Mesenchymal stem cell (in vitro differentiated cells and primary cell): Measurements from ENCODE around the gene PDCD1LG2.

Experiments
- DNase-seq: peaks from one replicate; pipeline ENCODE4 v3.0.0-alpha.2; 2013
- H2AFZ ChIP-seq: one replicate; pipeline ENCODE4 v1.6.1; 2013; ENCODE audit warnings: low read depth, mild to moderate bottlenecking, control low read depth, inconsistent platforms, low read length, moderate library complexity
- H2AK5ac ChIP-seq: 2 replicates; pipeline ENCODE4 v1.6.1; 2013; ENCODE audit warnings: low read length, moderate library complexity, mild to moderate bottlenecking, inconsistent platforms; ENCODE audit not compliant: severe bottlenecking
- H2BK120ac ChIP-seq: one replicate; pipeline ENCODE4 v1.6.1; 2013; ENCODE audit warnings: low read depth, mild to moderate bottlenecking, inconsistent platforms, low read length, moderate library complexity
- H2BK12ac ChIP-seq, 2 experiments: one replicate each; pipeline ENCODE4 v1.6.1; 2013; ENCODE audit warnings: inconsistent platforms in 2 of 2, low read length in 2 of 2, mild to moderate bottlenecking in 2 of 2, moderate library complexity in 2 of 2, control low read depth in 1 of 2
- H2BK15ac ChIP-seq: one replicate; pipeline ENCODE4 v1.6.1; 2013; ENCODE audit warnings: mild to moderate bottlenecking, low read depth, inconsistent platforms; ENCODE audit not compliant: poor library complexity, severe bottlenecking
- H2BK5ac ChIP-seq: 2 replicates; pipeline ENCODE4 v1.6.1; 2013; ENCODE audit warnings: low read depth, mild to moderate bottlenecking, low read length, control low read depth, inconsistent platforms; ENCODE audit not compliant: poor library complexity, severe bottlenecking
- H3K14ac ChIP-seq, 2 experiments: one replicate each; pipeline ENCODE4 v1.6.1; 2013; ENCODE audit warnings: inconsistent platforms in 2 of 2, low read length in 2 of 2, control low read depth in 1 of 2, mild to moderate bottlenecking in 1 of 2, moderate library complexity in 1 of 2
- H3K18ac ChIP-seq, 2 experiments: one replicate each; pipeline ENCODE4 v1.6.1; 2013; ENCODE audit warnings: inconsistent platforms in 2 of 2, low read length in 2 of 2, control low read depth in 1 of 2, low read depth in 1 of 2, mild to moderate bottlenecking in 1 of 2
- H3K23ac ChIP-seq, 2 experiments: one replicate each; pipeline ENCODE4 v1.6.1; 2013; ENCODE audit warnings: inconsistent platforms in 2 of 2, low read length in 2 of 2, mild to moderate bottlenecking in 2 of 2, moderate library complexity in 2 of 2, control low read depth in 1 of 2
- H3K27ac ChIP-seq: 2 replicates; pipeline ENCODE4 v1.5.1; 2013; ENCODE audit warnings: mild to moderate bottlenecking, moderate library complexity, low read length, control low read depth, inconsistent platforms; ENCODE audit not compliant: poor library complexity, severe bottlenecking
- H3K27me3 ChIP-seq, 2 experiments: 2 replicates each; pipeline versions ENCODE4 v1.6.1 to v1.7.0; 2013; ENCODE audit warnings: low read length in 2 of 2, mild to moderate bottlenecking in 2 of 2, moderate library complexity in 2 of 2, control low read depth in 1 of 2, inconsistent platforms in 1 of 2; ENCODE audit not compliant: control insufficient read depth in 1 of 2, insufficient read depth in 1 of 2
- H3K36me3 ChIP-seq, 2 experiments: 2 replicates each; pipeline versions ENCODE4 v1.6.1 to v1.7.0; 2013; ENCODE audit warnings: low read length in 2 of 2, control low read depth in 1 of 2, inconsistent platforms in 1 of 2, low read depth in 1 of 2, mild to moderate bottlenecking in 1 of 2; ENCODE audit not compliant: insufficient read depth in 2 of 2, control insufficient read depth in 1 of 2
- H3K4ac ChIP-seq, 2 experiments: one replicate each; pipeline ENCODE4 v1.6.1; 2013; ENCODE audit warnings: inconsistent platforms in 2 of 2, low read length in 2 of 2, mild to moderate bottlenecking in 2 of 2, moderate library complexity in 2 of 2, control low read depth in 1 of 2, low read depth in 1 of 2
- H3K4me1 ChIP-seq: 2 replicates; pipeline ENCODE4 v1.6.1; 2013; ENCODE audit warnings: low read depth, low read length, control low read depth; ENCODE audit not compliant: control insufficient read depth, insufficient read depth
- H3K4me2 ChIP-seq: 2 replicates; pipeline ENCODE4 v1.6.1; 2013; ENCODE audit warnings: low read length, mild to moderate bottlenecking, inconsistent platforms; ENCODE audit not compliant: poor library complexity, severe bottlenecking
- H3K4me3 ChIP-seq, 2 experiments: 2 replicates each; pipeline versions ENCODE4 v1.5.1 to v1.7.0; 2013; ENCODE audit warnings: low read length in 2 of 2, mild to moderate bottlenecking in 2 of 2, control low read depth in 1 of 2, low read depth in 1 of 2; ENCODE audit not compliant: insufficient read depth in 1 of 2
- H3K79me1 ChIP-seq: replicated peaks from 2 replicates; pipeline ENCODE4 v1.6.1; 2013; ENCODE audit warnings: mild to moderate bottlenecking, control low read depth, low read length, inconsistent platforms; ENCODE audit not compliant: poor library complexity, severe bottlenecking
- H3K9ac ChIP-seq: 2 replicates; pipeline ENCODE4 v1.7.0; 2013; ENCODE audit warnings: mild to moderate bottlenecking, low read length, moderate library complexity
- H3K9me3 ChIP-seq: 2 replicates; pipeline ENCODE4 v1.7.0; 2013; ENCODE audit warnings: mild to moderate bottlenecking, low read length; ENCODE audit not compliant: control insufficient read depth
- H4K8ac ChIP-seq: one replicate; pipeline ENCODE4 v1.6.1; 2013; ENCODE audit warnings: inconsistent platforms, mild to moderate bottlenecking, low read length, moderate library complexity
- H4K91ac ChIP-seq: one replicate; pipeline ENCODE4 v1.6.1; 2013; ENCODE audit warnings: mild to moderate bottlenecking, low read length, inconsistent platforms
- WGBS: methylation state at CpG from one replicate; pipeline ENCODE4 v1.1.7; 2013; ENCODE audit warnings: mixed read lengths; 5-methylcytosine and 5-hydroxymethylcytosine counted together

The PDCD1LG2 gene

GRCh38 chr9:5587024-5587423 lies 76.7 kb downstream of the PDCD1LG2 start:
- Histone ChIP-seq H3K23ac (no peak overlapping the region), H3K4ac (peak overlapping the region in 1 of 2 experiments; percentile 54), H3K4me3 (no peak overlapping the region), H3K36me3 (no peaks in the 10 kb centered on the region), H3K4me1 (peaks cover 5% of the 10 kb centered on the region), H3K18ac (peak overlapping the region in 1 of 2 experiments; percentile 93), H2AK5ac (no peak overlapping the region), H4K91ac (peak overlapping the region; percentile 68), H2BK12ac (peak overlapping the region; percentile 58 to 94), H2BK15ac (no peak overlapping the region), H3K27me3 (no peaks in the 10 kb centered on the region), H3K4me2 (no peak overlapping the region), H3K79me1 (no peaks in the 10 kb centered on the region), H3K14ac (no peak overlapping the region), H2BK120ac (peak overlapping the region; percentile 49), H3K9ac (peak overlapping the region; percentile 27), H2BK5ac (no peak overlapping the region), H2AFZ (no peak overlapping the region), H4K8ac (peak overlapping the region; percentile 75), H3K9me3 (no peaks in the 10 kb centered on the region), H3K27ac (no peak overlapping the region)
- 4% methylated on average over 1 of the region's 1 CpG for WGBS
- DNase-seq: peak; percentile 91

- DNase-seq: no peak
- no peak overlapping the region for H3K4me3 ChIP-seq
- H2BK120ac ChIP-seq: no peak overlapping the region
- H3K27me3 ChIP-seq: no peaks in the 10 kb centered on the region
- WGBS: 96% methylated on average over 3 of the region's 3 CpGs
- H4K8ac ChIP-seq: no peak overlapping the region
- H3K23ac ChIP-seq: no peak overlapping the region
- peaks cover 0 to 3% of the 10 kb centered on the region in 2 experiments for H3K36me3 ChIP-seq
- H3K27ac ChIP-seq: no peak overlapping the region
- no peak overlapping the region for H3K4me2 ChIP-seq
- no peak overlapping the region for H4K91ac ChIP-seq
- H3K14ac ChIP-seq: no peak overlapping the region
- H2BK15ac ChIP-seq: no peak overlapping the region
- no peak overlapping the region for H2AK5ac ChIP-seq
- H3K18ac ChIP-seq: no peak overlapping the region
- no peak overlapping the region for H2BK5ac ChIP-seq
- no peaks in the 10 kb centered on the region for H3K4me1 ChIP-seq
- no peaks in the 10 kb centered on the region for H3K79me1 ChIP-seq
- H3K9ac ChIP-seq: no peak overlapping the region
- H2BK12ac ChIP-seq: no peak overlapping the region
- H2AFZ ChIP-seq: no peak overlapping the region
- no peaks in the 10 kb centered on the region for H3K9me3 ChIP-seq
- no peak overlapping the region for H3K4ac ChIP-seq
Observed at GRCh38 chr9:5592231-5592630, 81.9 kb downstream of the PDCD1LG2 start.

GRCh38 chr9:5592904-5593303 lies 82.6 kb downstream of the PDCD1LG2 start:
- no peak overlapping the region for H3K9ac ChIP-seq
- no peak overlapping the region for H4K8ac ChIP-seq
- no peaks in the 10 kb centered on the region for H3K9me3 ChIP-seq
- H3K4ac ChIP-seq: no peak overlapping the region
- no peak overlapping the region for H2BK12ac ChIP-seq
- peaks cover 0 to 3% of the 10 kb centered on the region in 2 experiments for H3K36me3 ChIP-seq
- no peak overlapping the region for H3K4me2 ChIP-seq
- no peak overlapping the region for H3K4me3 ChIP-seq
- H2AK5ac ChIP-seq: no peak overlapping the region
- H3K14ac ChIP-seq: no peak overlapping the region
- no peak overlapping the region for H3K27ac ChIP-seq
- no peak overlapping the region for H2BK120ac ChIP-seq
- H4K91ac ChIP-seq: no peak overlapping the region
- H2BK5ac ChIP-seq: no peak overlapping the region
- no peak overlapping the region for H2AFZ ChIP-seq
- 94% methylated on average over 3 of the region's 5 CpGs for WGBS
- H3K4me1 ChIP-seq: no peaks in the 10 kb centered on the region
- H3K79me1 ChIP-seq: no peaks in the 10 kb centered on the region
- no peak overlapping the region for H2BK15ac ChIP-seq
- DNase-seq: no peak
- H3K23ac ChIP-seq: no peak overlapping the region
- no peaks in the 10 kb centered on the region for H3K27me3 ChIP-seq
- no peak overlapping the region for H3K18ac ChIP-seq

DNA sequence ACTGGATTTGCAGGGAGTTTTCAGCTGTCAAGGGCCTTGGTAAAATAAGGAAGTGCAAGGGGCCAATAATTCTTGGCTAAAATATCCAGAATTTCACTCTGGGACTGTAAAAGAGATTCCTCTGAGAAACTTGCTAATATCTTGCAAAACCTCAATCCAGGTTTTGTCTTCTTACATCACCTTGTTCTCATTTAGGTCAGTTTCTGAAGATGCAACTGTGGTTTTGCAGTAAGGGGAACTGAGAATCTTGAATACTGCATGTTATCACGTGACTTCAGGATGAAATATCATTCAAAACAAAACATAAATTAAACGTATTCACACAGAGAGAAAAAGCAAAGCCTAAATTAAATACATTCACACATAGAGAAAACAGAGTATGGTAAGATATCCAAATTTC lies 83.6 kb downstream of the PDCD1LG2 start:
- Histone ChIP-seq H4K91ac (no peak overlapping the region), H2AK5ac (no peak overlapping the region), H3K4ac (no peak overlapping the region), H3K18ac (no peak overlapping the region), H4K8ac (no peak overlapping the region), H3K27me3 (no peaks in the 10 kb centered on the region), H3K79me1 (no peaks in the 10 kb centered on the region), H3K27ac (no peak overlapping the region), H2BK5ac (no peak overlapping the region), H3K23ac (no peak overlapping the region), H3K4me2 (no peak overlapping the region), H2AFZ (no peak overlapping the region), H3K4me1 (no peaks in the 10 kb centered on the region), H3K9me3 (no peaks in the 10 kb centered on the region), H2BK120ac (no peak overlapping the region), H2BK12ac (no peak overlapping the region), H3K36me3 (peaks cover 0 to 3% of the 10 kb centered on the region in 2 experiments), H2BK15ac (no peak overlapping the region), H3K4me3 (no peak overlapping the region), H3K9ac (no peak overlapping the region), H3K14ac (no peak overlapping the region)
- DNase-seq: no peak
- WGBS: 75% methylated on average over 1 of the region's 2 CpGs
